ENCODE measurements around the gene TBCA.

TBCA gene

DNA sequence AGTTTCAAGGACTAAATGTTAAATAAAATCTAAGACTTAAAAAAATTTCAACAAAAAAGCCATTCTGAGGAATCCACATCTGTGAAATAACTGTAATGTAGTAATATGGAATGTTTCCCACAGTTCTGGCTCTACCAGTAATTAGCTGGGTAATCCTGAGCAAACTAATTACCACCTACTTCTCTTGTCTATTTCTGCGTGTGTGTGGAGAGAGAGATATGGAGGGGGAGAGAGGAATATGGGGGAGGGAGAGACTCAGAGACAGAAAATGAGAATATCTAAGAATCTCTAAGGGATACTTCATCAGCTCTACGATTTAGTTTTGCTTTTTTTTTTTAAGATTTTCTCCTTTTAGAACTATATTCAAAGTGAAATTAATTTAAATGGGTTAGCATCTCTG, 28.0 kb downstream of the TBCA start:
- H3K27ac ChIP-seq (ENCODE audit: low read depth in 2 of 2, low read length in 2 of 2): no peak overlapping the region

DNA sequence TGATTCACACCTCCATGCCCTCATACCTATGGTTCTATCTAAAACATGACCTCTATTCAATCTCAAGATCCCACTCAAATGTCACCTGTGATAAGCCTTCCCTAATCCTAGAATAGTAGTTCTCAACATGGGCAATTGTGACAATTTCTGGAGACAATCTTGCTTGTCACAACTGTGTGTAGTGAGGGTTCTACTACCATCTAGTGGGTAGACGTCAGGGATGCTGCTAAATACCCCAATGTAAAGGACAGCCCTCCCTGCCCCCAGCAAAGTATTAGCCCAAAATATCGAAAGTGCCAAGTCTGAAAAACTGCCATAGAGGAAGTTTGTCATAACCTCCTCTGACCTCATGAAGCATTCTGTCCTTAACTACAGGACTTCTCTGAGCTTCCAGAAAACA, 32.0 kb downstream of the TBCA start:
- Histone ChIP-seq H3K36me3 (ENCODE audit: control insufficient read depth in 2 of 2, insufficient read depth in 2 of 2, low read length in 2 of 2) (peaks cover 0 to 3% of the 10 kb centered on the region in 2 donors), H3K27ac (ENCODE audit: low read depth in 2 of 2, low read length in 2 of 2) (no peak overlapping the region), H3K9ac (ENCODE audit: low read depth in 1 of 2, low read length in 2 of 2) (no peak overlapping the region), H3K4me3 (ENCODE audit: low read length in 2 of 2) (no peak overlapping the region), H3K27me3 (ENCODE audit: control insufficient read depth in 2 of 2, insufficient read depth in 2 of 2, low read length in 2 of 2) (no peaks in the 10 kb centered on the region), H3K4me1 (ENCODE audit: control insufficient read depth in 2 of 2, insufficient read depth in 2 of 2, low read length in 2 of 2) (no peaks in the 10 kb centered on the region), H3K9me3 (ENCODE audit: control insufficient read depth in 2 of 2, low read length in 2 of 2) (no peaks in the 10 kb centered on the region)

More for the DNA sequence above, 28.0 kb downstream of the TBCA start:
- H3K4me1 ChIP-seq (ENCODE audit: control insufficient read depth in 2 of 2, insufficient read depth in 2 of 2, low read length in 2 of 2): no peaks in the 10 kb centered on the region
- peaks cover 0 to 3% of the 10 kb centered on the region in 2 donors for H3K36me3 ChIP-seq (ENCODE audit: control insufficient read depth in 2 of 2, insufficient read depth in 2 of 2, low read length in 2 of 2)
- H3K4me3 ChIP-seq (ENCODE audit: low read length in 2 of 2): no peak overlapping the region
- H3K9me3 ChIP-seq (ENCODE audit: control insufficient read depth in 2 of 2, low read length in 2 of 2): no peaks in the 10 kb centered on the region
- H3K9ac ChIP-seq (ENCODE audit: low read depth in 1 of 2, low read length in 2 of 2): no peak overlapping the region
- H3K27me3 ChIP-seq (ENCODE audit: control insufficient read depth in 2 of 2, insufficient read depth in 2 of 2, low read length in 2 of 2): no peaks in the 10 kb centered on the region

DNA sequence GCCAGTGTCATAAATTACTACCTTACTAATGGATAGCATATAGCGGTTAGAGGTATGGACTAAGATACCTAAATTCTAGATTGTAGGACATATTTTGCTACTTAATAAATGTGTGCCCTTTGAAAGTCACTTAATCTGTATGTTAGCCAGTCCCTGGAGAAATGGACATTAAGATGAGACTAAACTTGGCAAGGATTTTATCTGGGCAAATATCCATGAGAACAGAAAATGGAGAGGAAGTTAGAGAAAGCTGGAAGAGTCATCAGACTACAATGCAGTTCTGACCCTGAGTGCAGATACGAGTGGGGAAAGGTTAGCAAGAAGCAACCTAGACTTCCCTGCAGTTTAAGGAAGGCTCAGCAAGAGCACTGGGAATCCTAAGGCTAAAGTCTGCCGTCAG, 33.0 kb downstream of the TBCA start:
- Histone ChIP-seq H3K4me1 (ENCODE audit: control insufficient read depth in 2 of 2, insufficient read depth in 2 of 2, low read length in 2 of 2) (no peaks in the 10 kb centered on the region), H3K9me3 (ENCODE audit: control insufficient read depth in 2 of 2, low read length in 2 of 2) (no peaks in the 10 kb centered on the region), H3K27me3 (ENCODE audit: control insufficient read depth in 2 of 2, insufficient read depth in 2 of 2, low read length in 2 of 2) (no peaks in the 10 kb centered on the region), H3K36me3 (ENCODE audit: control insufficient read depth in 2 of 2, insufficient read depth in 2 of 2, low read length in 2 of 2) (peaks cover 0 to 3% of the 10 kb centered on the region in 2 donors), H3K9ac (ENCODE audit: low read depth in 1 of 2, low read length in 2 of 2) (no peak overlapping the region), H3K4me3 (ENCODE audit: low read length in 2 of 2) (no peak overlapping the region), H3K27ac (ENCODE audit: low read depth in 2 of 2, low read length in 2 of 2) (no peak overlapping the region)

DNA sequence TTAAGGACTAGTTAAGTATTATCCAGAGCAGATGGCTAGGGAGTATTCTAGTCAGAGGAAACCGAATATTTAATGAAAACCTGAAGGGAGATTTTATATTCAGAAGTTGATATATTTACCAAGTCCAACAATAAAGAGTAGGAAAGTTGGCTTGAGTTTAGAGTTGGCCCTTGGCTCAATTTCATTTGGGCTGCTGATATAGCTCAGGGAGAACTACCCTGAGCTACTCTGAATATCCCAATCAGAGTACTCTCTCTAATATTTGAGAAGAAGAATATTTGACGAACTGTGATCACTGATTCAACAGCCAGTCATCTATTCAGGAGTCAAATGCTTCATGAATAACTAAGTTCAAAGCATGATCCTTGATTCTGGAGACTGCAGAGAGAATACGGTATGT, 34.5 kb downstream of the TBCA start:
- no peaks in the 10 kb centered on the region for H3K27me3 ChIP-seq (ENCODE audit: control insufficient read depth in 2 of 2, insufficient read depth in 2 of 2, low read length in 2 of 2)
- H3K4me1 ChIP-seq (ENCODE audit: control insufficient read depth in 2 of 2, insufficient read depth in 2 of 2, low read length in 2 of 2): no peaks in the 10 kb centered on the region
- no peak overlapping the region for H3K9ac ChIP-seq (ENCODE audit: low read depth in 1 of 2, low read length in 2 of 2)
- H3K27ac ChIP-seq (ENCODE audit: low read depth in 2 of 2, low read length in 2 of 2): no peak overlapping the region
- H3K36me3 ChIP-seq (ENCODE audit: control insufficient read depth in 2 of 2, insufficient read depth in 2 of 2, low read length in 2 of 2): peaks cover 0 to 3% of the 10 kb centered on the region in 2 donors
- H3K9me3 ChIP-seq (ENCODE audit: control insufficient read depth in 2 of 2, low read length in 2 of 2): no peaks in the 10 kb centered on the region
- H3K4me3 ChIP-seq (ENCODE audit: low read length in 2 of 2): no peak overlapping the region

DNA sequence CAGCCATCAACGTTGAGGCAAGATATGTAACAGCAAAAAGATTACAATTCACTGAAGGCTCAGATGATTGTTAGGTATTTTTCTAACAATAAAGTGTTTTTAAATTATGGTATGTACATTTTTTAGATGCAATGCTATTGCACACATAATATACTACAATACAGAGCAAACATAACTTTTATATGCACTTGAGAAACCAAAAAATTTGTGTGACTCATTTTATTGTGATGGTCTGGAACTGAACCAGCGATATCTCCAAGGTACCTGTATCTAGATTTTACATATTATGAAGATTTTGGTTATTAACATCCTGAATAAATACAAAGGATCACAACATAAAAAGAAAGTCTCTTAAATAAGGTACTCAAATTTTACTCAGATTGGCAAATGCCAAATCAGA, 41.3 kb downstream of the TBCA start:
- no peak overlapping the region for H3K27ac ChIP-seq (ENCODE audit: low read depth in 2 of 2, low read length in 2 of 2)
- H3K4me3 ChIP-seq (ENCODE audit: low read length in 2 of 2): no peak overlapping the region
- no peaks in the 10 kb centered on the region for H3K4me1 ChIP-seq (ENCODE audit: control insufficient read depth in 2 of 2, insufficient read depth in 2 of 2, low read length in 2 of 2)
- no peaks in the 10 kb centered on the region for H3K27me3 ChIP-seq (ENCODE audit: control insufficient read depth in 2 of 2, insufficient read depth in 2 of 2, low read length in 2 of 2)
- H3K9me3 ChIP-seq (ENCODE audit: control insufficient read depth in 2 of 2, low read length in 2 of 2): no peaks in the 10 kb centered on the region
- no peak overlapping the region for H3K9ac ChIP-seq (ENCODE audit: low read depth in 1 of 2, low read length in 2 of 2)
- no peaks in the 10 kb centered on the region for H3K36me3 ChIP-seq (ENCODE audit: control insufficient read depth in 2 of 2, insufficient read depth in 2 of 2, low read length in 2 of 2)

DNA sequence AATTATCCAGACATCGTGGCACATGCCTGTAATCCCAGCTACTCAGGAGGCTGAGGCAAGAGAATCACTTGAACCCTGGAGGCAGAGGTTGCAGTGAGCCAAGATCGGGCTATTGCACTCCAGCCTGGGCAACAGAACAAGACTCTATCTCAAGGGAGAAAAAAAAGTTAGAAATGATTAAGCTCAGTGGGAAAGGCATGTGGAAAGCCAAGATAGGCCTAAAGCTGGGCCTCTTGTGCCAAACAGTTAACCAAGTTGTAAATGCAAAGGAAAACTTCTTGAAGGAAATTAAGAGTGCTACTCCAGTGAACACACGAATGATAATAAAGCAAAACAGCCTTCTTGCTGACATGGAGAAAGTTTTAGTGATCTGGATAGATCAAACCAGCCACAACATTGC, 43.0 kb downstream of the TBCA start:
- Histone ChIP-seq H3K9me3 (ENCODE audit: control insufficient read depth in 2 of 2, low read length in 2 of 2) (no peaks in the 10 kb centered on the region), H3K27ac (ENCODE audit: low read depth in 2 of 2, low read length in 2 of 2) (no peak overlapping the region), H3K27me3 (ENCODE audit: control insufficient read depth in 2 of 2, insufficient read depth in 2 of 2, low read length in 2 of 2) (no peaks in the 10 kb centered on the region), H3K36me3 (ENCODE audit: control insufficient read depth in 2 of 2, insufficient read depth in 2 of 2, low read length in 2 of 2) (no peaks in the 10 kb centered on the region), H3K9ac (ENCODE audit: low read depth in 1 of 2, low read length in 2 of 2) (no peak overlapping the region), H3K4me3 (ENCODE audit: low read length in 2 of 2) (no peak overlapping the region), H3K4me1 (ENCODE audit: control insufficient read depth in 2 of 2, insufficient read depth in 2 of 2, low read length in 2 of 2) (no peaks in the 10 kb centered on the region)

DNA sequence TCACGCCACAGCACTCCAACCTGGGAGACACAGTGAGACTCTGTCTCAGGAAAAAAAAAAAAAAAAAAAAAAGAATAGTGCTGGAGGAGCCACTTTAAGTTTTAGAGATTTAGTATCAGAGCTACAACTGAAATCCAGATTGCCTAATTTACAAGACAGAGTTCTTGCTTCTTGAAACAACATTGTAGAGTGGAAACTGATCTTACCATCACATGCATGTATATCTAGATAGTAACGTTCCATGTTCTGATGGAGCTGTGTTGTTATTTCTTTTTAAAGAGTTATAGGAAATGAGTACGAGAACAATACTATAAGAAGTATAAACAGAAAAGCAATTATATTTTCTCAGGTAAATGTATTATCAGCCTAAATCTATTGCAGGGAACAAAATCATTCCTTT, 48.9 kb downstream of the TBCA start:
- Histone ChIP-seq H3K36me3 (ENCODE audit: control insufficient read depth in 2 of 2, insufficient read depth in 2 of 2, low read length in 2 of 2) (no peaks in the 10 kb centered on the region), H3K4me1 (ENCODE audit: control insufficient read depth in 2 of 2, insufficient read depth in 2 of 2, low read length in 2 of 2) (no peaks in the 10 kb centered on the region), H3K27ac (ENCODE audit: low read depth in 2 of 2, low read length in 2 of 2) (no peak overlapping the region), H3K9me3 (ENCODE audit: control insufficient read depth in 2 of 2, low read length in 2 of 2) (no peaks in the 10 kb centered on the region), H3K4me3 (ENCODE audit: low read length in 2 of 2) (no peak overlapping the region), H3K9ac (ENCODE audit: low read depth in 1 of 2, low read length in 2 of 2) (no peak overlapping the region), H3K27me3 (ENCODE audit: control insufficient read depth in 2 of 2, insufficient read depth in 2 of 2, low read length in 2 of 2) (no peaks in the 10 kb centered on the region)

DNA sequence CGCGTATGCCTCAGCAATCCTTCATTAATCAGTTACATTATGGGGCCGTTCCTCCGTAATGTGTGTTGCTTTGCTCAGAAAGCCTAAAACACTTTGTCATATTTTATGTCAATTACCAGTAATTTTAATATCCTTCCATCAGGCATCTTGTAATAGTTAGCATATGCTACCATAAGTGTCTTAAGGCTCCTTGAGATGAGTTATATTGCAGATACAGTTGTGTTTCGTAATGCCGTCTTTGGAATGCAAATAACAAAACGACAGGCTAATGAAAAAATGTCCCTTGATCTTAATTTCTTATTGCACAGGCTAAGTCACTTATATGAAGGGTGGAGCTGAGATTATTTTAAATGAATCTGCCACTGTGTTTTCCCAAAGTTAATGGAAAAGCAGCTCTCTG, 50.5 kb downstream of the TBCA start:
- H3K9me3 ChIP-seq (ENCODE audit: control insufficient read depth in 2 of 2, low read length in 2 of 2): no peaks in the 10 kb centered on the region
- H3K4me3 ChIP-seq (ENCODE audit: low read length in 2 of 2): no peak overlapping the region
- no peaks in the 10 kb centered on the region for H3K36me3 ChIP-seq (ENCODE audit: control insufficient read depth in 2 of 2, insufficient read depth in 2 of 2, low read length in 2 of 2)
- H3K4me1 ChIP-seq (ENCODE audit: control insufficient read depth in 2 of 2, insufficient read depth in 2 of 2, low read length in 2 of 2): no peaks in the 10 kb centered on the region
- no peaks in the 10 kb centered on the region for H3K27me3 ChIP-seq (ENCODE audit: control insufficient read depth in 2 of 2, insufficient read depth in 2 of 2, low read length in 2 of 2)
- H3K9ac ChIP-seq (ENCODE audit: low read depth in 1 of 2, low read length in 2 of 2): no peak overlapping the region
- H3K27ac ChIP-seq (ENCODE audit: low read depth in 2 of 2, low read length in 2 of 2): no peak overlapping the region

DNA sequence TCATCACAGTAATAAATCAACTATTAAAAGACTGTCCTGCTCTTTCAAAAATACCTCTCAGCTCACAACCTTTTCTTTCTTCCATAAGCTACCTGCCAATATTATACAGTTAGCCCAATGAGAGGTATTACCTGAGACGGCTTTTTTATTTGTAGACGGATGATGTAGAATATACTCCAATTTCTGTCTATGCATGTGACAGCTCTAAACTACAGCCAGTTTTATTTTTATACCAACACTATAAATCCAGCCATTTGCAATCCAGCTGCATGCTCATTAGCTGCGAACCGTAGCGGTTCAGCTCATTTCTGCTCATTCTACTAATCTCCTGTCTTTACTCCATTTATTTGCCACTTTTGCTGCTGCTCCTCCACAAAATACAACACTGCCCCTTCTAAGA, 51.2 kb downstream of the TBCA start:
- Histone ChIP-seq H3K9me3 (ENCODE audit: control insufficient read depth in 2 of 2, low read length in 2 of 2) (no peaks in the 10 kb centered on the region), H3K36me3 (ENCODE audit: control insufficient read depth in 2 of 2, insufficient read depth in 2 of 2, low read length in 2 of 2) (no peaks in the 10 kb centered on the region), H3K27me3 (ENCODE audit: control insufficient read depth in 2 of 2, insufficient read depth in 2 of 2, low read length in 2 of 2) (no peaks in the 10 kb centered on the region), H3K4me3 (ENCODE audit: low read length in 2 of 2) (no peak overlapping the region), H3K9ac (ENCODE audit: low read depth in 1 of 2, low read length in 2 of 2) (no peak overlapping the region), H3K27ac (ENCODE audit: low read depth in 2 of 2, low read length in 2 of 2) (no peak overlapping the region), H3K4me1 (ENCODE audit: control insufficient read depth in 2 of 2, insufficient read depth in 2 of 2, low read length in 2 of 2) (no peaks in the 10 kb centered on the region)

DNA sequence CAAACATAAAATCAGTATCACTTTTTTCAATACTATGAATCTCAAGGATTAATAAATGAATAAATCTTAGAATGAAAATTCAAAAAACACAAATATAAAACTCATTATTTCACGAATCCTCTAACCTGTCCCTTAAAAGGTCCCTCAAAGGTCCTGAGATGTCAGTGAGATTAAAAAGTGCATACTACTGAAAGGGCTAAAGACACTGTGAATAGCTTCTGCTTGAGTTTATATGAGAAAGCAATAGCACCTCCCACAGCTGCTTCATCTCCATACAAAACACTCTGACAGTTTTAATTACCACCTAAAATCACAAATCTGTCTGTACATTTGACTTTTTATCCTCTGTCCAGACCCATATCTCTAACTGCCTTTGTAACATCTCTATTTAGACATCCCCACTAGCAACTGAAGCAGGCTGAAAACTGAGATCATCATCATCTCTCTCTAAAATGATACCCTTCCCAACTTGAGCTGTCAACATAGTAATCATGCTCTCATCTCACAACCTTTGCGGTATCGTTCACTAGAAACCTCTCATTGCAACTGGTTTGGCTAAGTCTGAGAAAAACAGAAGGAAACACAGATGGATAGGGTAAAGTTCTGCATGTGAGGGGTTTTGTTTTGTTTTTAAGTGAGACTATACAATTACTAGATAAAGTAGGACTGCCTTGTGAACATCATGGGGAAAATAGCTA, 56.3 kb downstream of the TBCA start:
- Histone ChIP-seq H3K27ac (ENCODE audit: low read depth in 2 of 2, low read length in 2 of 2) (no peak overlapping the region), H3K27me3 (ENCODE audit: control insufficient read depth in 2 of 2, insufficient read depth in 2 of 2, low read length in 2 of 2) (no peaks in the 10 kb centered on the region), H3K9ac (ENCODE audit: low read depth in 1 of 2, low read length in 2 of 2) (no peak overlapping the region), H3K9me3 (ENCODE audit: control insufficient read depth in 2 of 2, low read length in 2 of 2) (no peaks in the 10 kb centered on the region), H3K4me3 (ENCODE audit: low read length in 2 of 2) (no peak overlapping the region), H3K36me3 (ENCODE audit: control insufficient read depth in 2 of 2, insufficient read depth in 2 of 2, low read length in 2 of 2) (no peaks in the 10 kb centered on the region), H3K4me1 (ENCODE audit: control insufficient read depth in 2 of 2, insufficient read depth in 2 of 2, low read length in 2 of 2) (no peaks in the 10 kb centered on the region)

All from mucosa of rectum (tissue), 2 donors.